Keratinocyte (primary cell): ENCODE measurements around the gene FBXO17.

ENCODE experiments used
- EZH2 ChIP-seq: IDR thresholded peaks from one replicate; pipeline ENCODE4 v1.6.1; 2012; ENCODE audit warnings: inconsistent platforms, mild to moderate bottlenecking, low read length, moderate library complexity
- TF ChIP-seq, protein P1 (sequence below), 3 experiments: IDR thresholded peaks in 1 of 3; conservative IDR thresholded peaks in 1 of 3; optimal IDR thresholded peaks in 1 of 3; 2 replicates in 2 of 3; 3 replicates in 1 of 3; pipeline versions ENCODE3 to v1.5.1; 2011; ENCODE audit warnings: low read length in 3 of 3, mild to moderate bottlenecking in 3 of 3, moderate library complexity in 2 of 3, control low read depth in 1 of 3, inconsistent platforms in 1 of 3; ENCODE audit not compliant: insufficient read depth in 2 of 3; ENCODE audit errors: extremely low read depth in 1 of 3

GRCh38 chr19:39004403-39004802, 28.9 kb upstream of the FBXO17 start:
- TF ChIP-seq, protein P1, sequence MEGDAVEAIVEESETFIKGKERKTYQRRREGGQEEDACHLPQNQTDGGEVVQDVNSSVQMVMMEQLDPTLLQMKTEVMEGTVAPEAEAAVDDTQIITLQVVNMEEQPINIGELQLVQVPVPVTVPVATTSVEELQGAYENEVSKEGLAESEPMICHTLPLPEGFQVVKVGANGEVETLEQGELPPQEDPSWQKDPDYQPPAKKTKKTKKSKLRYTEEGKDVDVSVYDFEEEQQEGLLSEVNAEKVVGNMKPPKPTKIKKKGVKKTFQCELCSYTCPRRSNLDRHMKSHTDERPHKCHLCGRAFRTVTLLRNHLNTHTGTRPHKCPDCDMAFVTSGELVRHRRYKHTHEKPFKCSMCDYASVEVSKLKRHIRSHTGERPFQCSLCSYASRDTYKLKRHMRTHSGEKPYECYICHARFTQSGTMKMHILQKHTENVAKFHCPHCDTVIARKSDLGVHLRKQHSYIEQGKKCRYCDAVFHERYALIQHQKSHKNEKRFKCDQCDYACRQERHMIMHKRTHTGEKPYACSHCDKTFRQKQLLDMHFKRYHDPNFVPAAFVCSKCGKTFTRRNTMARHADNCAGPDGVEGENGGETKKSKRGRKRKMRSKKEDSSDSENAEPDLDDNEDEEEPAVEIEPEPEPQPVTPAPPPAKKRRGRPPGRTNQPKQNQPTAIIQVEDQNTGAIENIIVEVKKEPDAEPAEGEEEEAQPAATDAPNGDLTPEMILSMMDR (optimal IDR thresholded peaks at IDR 0.05 in 1 of 3, IDR thresholded peaks at IDR 0.05 in 1 of 3, conservative IDR thresholded peaks at IDR 0.05 in 1 of 3; ENCODE audit: extremely low read depth in 1 of 3, insufficient read depth in 2 of 3, low read length in 3 of 3), result no peak
- no peak for TF ChIP-seq EZH2
